ENCODE data around the gene ST3GAL2. TPM values are rescaled to one million over a fixed set of nuclear protein-coding genes. Genes with fewer than 3 reads are reported as not detected.
"Not testable (repeated sequence)": the region's sequence is repeated elsewhere in the genome, so short reads cannot be mapped to it uniquely, and the experiment has no call there.

Gene ST3GAL2
- total RNA-seq, 1 donor from 2014 or later = 23.6 TPM

GRCh38 chr16:70417661-70418060 lies 21.2 kb downstream of the ST3GAL2 start:
- no peak for DNase-seq

- DNase-seq = no peak
Observed at GRCh38 chr16:70416748-70417616, 21.9 kb downstream of the ST3GAL2 start.

DNA sequence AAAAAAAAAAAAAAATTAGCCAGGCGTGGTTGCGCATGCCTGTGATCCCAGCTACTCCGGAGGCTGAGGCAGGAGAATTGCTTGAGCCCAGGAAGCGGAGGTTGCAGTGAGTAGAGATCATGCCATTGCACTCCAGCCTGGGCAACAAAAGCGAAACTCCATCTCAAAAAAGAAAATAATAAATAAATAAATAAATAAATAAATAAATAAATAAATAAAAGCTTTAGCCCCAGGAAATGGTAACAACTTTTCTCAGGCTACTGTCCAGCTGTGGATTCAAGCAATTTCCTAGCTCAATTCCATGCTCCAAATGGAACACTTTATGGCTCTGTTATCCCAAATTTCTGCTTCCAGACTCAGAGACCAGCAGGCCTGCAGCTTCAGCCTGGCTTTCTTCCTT lies 25.3 kb downstream of the ST3GAL2 start:
- DNase-seq = not testable (repeated sequence)

DNA sequence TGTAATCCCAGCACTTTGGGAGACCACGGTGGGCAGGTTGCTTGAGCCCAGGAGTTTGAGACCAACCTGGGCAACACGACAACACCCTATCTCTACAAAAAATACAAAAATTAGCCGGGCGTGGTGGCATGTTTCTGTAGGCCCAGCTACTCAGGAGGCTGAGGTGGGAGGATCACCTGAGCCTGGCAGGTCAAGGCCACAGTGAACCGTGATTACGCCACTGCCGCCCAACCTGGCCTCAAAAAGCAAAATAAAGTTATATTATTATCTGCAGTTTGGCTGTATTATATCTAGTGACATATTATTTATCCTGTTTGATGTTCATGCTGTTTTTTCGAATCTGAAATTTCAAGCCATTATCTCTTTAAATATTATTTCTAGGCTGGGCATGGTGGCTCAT lies 26.5 kb downstream of the ST3GAL2 start:
- no peak for DNase-seq

GRCh38 chr16:70410734-70411133 lies 28.2 kb downstream of the ST3GAL2 start:
- no peak for DNase-seq

- DNase-seq = no peak
Observed at GRCh38 chr16:70407811-70408274, 31.1 kb downstream of the ST3GAL2 start.

DNA sequence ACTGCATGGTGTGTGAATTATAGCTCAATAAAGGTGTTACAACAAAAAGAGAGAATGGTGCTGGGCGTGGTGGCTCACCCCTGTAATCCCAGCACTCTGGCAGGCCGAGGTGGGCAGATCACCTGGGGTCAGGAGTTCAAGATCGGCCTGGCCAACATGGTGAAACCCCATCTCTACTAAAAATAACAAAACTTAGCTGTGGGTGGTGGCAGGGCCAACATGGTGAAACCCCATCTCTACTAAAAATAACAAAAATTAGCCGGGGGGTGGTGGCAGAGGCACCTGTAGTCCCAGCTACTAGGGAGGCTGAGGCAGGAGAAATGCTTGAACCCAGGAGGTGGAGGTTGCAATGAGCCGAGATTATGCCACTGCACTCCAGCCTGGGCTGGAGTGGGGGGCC lies 32.8 kb downstream of the ST3GAL2 start:
- DNase-seq = not testable (repeated sequence)

DNA sequence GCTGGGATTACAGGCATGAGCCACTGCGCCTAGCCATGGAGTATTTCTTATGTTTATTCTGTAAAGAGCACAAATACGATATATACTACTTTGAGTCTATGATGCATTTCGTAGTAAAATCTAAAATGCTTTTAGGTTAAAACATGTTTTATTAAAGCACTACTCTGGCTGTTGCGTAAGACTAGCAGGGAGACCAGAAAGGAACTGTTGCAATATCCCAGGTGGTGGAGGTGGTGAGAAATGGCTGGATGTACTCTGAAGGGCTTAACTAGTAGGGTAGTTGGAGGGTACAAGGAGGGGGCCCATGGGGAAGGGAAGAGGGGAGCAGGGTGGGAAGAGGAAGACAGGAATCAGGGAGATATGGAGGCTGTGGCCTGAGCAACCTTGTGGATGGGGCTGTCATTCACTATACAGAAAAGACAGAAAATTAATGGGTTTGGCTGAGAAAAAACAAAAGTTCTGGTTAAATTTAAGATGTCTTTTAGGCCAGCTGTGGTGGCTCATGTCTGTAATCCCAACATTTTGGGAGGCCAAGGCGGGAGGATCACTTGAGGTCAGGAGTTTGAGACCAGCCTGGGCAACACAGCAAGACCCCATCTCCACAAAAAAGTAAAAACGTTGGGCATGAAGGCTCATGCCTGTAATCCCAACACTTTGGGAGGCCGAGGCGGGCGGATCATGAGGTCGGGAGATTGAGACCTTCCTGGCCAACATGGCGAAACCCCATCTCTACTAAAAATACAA lies 35.8 kb downstream of the ST3GAL2 start:
- DNase-seq = no peak

- no peak for DNase-seq
Observed at GRCh38 chr16:70399951-70400350, 38.9 kb downstream of the ST3GAL2 start.

DNA sequence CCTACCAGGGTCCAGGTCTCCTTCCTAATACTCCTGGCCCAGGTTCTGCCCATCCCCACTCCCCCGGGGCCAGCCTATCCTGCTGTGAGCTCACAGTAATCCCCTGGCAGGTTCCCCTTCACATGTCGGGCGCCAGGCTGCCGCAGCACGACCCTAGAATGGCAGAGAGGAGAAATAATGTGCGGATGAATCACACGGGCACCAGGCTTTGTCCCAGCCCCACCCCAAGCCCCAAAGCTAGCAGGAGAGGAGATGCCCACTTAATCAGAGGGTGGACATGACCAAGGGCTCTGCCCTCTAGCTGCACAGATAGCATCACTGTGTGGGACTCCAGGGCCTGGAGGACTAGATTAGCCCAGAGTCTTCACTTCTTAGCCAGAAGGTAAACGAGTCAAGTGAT lies 39.5 kb downstream of the ST3GAL2 start:
- DNase-seq = no peak

- no peak for DNase-seq
Observed at GRCh38 chr16:70398177-70398743, 40.6 kb downstream of the ST3GAL2 start.

DNA sequence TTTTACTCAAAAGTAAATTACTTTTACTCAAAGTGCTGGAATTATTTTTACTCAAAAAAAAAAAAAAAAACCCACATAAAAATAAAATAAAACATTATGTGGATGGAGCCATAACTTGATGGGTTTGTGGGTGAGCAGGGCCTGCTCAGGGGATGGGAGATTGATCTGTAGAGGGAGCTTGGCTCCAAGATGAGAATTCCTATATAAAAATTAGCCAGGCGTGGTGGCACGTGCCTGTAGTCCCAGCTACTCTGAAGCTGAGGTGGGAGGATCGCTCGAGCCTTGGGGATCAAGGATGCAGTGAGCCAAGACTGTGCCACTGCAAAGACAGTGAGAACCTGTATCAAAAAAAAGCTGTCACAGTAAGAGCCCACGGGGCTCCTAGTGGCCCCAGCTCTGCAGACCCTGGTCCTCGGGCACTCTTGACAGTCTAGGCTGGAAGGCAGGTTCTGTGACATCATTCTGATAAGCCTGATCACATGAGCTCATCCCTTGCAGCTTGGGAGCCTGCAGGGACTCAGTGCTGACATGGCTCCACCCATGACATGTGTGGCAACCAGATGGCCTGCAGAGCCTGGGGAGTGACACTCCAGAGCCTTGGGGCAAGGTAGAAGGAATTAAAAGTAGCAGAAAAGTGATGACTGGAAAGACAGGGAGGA lies 42.5 kb downstream of the ST3GAL2 start:
- no peak for DNase-seq

DNA sequence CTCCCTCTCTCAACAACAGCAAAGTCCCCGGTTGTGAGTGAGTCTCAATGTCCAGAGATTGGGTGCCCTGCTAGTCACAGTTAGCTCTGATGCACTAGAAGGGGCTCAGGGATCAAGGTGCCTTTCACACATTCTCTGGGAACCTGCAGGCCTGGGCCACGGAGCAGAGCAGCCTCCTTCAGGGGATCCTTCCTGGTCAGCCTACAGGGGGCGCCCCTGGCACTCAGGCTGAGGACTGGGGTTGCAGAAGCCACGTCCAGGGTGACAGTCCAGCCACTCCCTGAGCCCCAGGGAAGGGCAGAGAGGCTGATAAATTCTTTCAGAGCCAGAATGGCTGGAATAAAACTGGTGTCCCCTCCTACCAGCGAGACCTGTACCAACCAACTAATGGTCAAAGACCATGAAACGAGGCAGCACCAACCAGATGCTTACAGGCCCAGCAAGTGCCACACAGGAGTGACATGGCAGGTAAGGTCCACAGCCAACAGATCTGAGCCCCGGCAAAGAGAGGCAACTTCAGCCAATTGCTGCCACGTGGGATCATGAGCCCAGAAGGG lies 43.5 kb downstream of the ST3GAL2 start:
- no peak for DNase-seq

DNA sequence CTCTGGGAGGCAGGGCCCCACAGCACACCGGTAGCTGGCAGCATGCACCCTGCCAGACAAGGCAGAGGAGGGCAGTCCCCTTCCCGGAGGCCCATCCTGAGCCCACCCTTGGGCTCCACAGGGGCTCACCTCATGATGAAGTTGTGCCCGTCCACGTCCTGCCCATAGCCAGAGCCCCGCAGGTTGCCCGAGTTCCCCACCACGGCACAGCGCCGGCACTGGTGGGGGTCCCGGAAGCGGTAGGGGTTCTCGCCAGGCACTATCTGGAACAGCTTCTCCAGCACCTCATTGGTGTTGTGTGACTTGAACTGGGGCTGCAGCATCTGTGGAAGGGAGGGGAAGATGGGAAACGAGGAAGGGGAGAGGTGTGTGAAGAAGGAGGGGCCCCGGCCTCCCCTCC lies 44.0 kb downstream of the ST3GAL2 start:
- no peak for DNase-seq

DNA sequence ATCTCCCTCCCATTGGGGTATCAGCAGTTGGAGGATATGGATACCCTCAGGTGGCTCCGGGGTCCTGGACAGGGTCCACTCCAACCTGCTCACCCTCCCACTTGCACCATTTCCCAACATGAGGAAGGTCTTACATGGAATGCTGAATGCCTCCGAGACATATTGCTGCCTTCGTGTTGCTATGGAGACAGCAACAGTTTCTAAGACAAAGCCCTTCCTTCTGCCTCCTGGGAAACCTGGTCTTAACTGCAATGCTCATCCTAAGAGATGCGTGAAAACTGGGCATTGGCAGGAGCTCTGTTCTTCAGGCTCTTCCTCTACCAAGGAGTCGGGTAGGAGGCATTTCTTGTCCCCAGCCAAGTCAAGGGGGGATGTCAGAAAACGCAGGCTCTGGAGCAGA lies 45.2 kb downstream of the ST3GAL2 start:
- no peak for DNase-seq

DNA sequence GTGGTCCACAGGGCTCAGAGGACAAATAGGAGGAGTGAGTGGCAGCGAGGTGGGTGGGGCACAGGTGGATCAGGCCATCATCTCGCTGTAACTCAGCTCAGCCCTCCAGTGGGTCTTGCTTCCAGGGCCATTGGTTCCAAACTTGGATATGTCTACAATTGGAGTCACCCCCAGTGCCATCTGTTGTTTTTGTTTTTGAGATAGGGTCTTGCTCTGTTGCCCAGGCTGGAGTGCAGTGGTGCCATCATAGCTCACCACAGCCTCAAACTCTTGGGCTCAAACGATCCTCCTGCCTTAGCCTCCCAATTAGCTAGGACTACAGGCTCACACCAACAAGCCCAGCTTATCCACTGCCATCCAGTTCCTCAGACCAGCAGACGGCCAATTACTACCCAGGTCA lies 46.3 kb downstream of the ST3GAL2 start:
- no peak for DNase-seq

GRCh38 chr16:70391881-70392481 lies 46.9 kb downstream of the ST3GAL2 start:
- DNase-seq = no peak

- no peak for DNase-seq
Observed at GRCh38 chr16:70391446-70391845, 47.5 kb downstream of the ST3GAL2 start.

GRCh38 chr16:70390774-70391173 lies 48.1 kb downstream of the ST3GAL2 start:
- no peak for DNase-seq

DNA sequence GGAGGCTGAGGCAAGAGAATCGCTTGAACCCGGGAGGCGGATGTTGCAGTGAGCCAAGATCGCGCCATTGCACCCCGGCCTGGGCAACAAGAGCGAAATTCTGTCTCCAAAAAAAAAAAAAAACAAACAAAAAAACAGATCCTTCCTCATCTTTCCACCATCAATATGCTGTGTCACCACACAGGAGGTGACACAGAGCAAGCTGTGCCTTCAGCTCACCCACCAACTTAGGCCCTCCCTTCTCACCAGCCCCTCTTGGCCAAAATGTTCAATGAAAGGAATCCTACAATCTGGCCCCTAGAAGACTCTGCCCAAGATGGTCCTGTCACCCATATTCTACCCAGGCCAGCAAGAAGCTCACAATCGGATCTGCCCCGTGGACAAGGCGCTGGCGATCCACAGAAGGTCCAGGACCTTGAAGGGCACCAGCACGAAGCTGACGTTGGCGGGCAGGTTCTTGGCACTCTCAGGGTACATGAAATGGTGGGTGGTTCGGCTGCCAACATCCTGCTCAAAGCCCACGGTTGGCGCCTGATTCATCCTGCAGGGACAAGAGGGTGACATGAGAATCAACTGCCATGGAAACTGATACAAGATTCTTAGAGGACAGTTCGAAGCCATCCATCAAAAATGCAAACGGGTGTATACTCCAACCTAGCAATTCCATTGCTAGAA lies 50.8 kb downstream of the ST3GAL2 start:
- no peak for DNase-seq

DNA sequence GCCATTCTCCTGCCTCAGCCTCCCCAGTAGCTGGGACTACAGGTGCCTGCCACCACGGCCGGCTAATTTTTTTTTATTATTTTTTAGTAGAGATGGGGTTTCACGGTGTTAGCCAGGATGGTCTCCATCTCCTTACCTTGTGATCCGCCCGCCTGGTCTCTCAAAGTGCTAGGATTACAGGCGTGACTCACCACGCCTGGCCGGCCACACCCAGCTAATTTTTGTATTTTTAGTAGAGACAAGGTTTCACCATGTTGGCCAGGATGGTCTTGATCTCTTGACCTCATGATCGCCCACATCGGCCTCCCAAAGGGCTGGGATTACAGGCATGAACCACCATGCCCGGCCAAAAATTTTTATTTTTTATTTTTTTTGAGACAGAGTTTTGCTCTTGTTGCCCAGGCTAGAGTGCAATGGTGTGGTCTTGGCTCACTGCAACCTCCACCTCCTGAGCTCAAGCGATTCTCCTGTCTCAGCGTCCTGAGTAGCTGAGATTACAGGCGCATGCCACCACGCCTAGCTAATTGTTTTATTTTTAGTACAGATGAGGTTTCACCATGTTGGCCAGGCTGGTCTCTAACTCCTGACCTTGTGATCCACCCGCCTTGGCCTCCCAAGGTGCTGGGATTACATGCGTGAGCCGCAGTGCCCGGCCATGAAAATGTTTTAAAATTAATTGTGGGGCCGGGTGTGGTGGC lies 52.5 kb downstream of the ST3GAL2 start:
- DNase-seq = not testable (repeated sequence)

Data from skin of body (tissue), 2 donors.